NCI-H1436 (cell line): ENCODE data around the gene PCDHA9.
"Not testable (repeated sequence)": the region's sequence is repeated elsewhere in the genome, so short reads cannot be mapped to it uniquely, and the experiment has no call there.

Experiments used
- DNase-seq: peaks from one replicate; lab custom pipeline; 2025; lab: John Stamatoyannopoulos, UW

The PCDHA9 gene

DNA sequence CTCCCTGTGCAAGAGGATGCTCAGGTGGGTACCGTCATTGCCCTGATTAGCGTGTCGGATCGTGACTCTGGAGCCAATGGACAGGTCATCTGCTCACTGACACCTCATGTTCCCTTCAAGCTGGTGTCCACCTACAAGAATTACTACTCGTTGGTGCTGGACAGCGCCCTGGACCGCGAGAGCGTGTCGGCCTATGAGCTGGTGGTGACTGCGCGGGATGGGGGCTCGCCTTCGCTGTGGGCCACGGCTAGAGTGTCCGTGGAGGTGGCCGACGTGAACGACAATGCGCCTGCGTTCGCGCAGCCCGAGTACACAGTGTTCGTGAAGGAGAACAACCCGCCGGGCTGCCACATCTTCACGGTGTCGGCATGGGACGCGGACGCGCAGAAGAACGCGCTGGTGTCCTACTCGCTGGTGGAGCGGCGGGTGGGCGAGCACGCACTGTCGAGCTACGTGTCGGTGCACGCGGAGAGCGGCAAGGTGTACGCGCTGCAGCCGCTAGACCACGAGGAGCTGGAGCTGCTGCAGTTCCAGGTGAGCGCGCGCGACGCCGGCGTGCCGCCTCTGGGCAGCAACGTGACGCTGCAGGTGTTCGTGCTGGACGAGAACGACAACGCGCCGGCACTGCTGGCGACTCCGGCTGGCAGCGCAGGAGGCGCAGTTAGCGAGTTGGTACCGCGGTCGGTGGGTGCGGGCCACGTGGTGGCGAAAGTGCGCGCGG is 28.5 kb downstream of the PCDHA9 start:
- DNase-seq: not testable (repeated sequence)

DNA sequence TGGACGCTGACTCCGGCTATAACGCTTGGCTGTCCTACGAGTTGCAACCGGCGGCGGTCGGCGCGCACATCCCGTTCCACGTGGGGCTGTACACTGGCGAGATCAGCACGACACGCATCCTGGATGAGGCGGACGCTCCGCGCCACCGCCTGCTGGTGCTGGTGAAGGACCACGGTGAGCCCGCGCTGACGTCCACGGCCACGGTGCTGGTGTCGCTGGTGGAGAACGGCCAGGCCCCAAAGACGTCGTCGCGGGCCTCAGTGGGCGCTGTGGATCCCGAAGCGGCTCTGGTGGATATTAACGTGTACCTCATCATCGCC is 29.0 kb downstream of the PCDHA9 start:
- no peak for DNase-seq

DNA sequence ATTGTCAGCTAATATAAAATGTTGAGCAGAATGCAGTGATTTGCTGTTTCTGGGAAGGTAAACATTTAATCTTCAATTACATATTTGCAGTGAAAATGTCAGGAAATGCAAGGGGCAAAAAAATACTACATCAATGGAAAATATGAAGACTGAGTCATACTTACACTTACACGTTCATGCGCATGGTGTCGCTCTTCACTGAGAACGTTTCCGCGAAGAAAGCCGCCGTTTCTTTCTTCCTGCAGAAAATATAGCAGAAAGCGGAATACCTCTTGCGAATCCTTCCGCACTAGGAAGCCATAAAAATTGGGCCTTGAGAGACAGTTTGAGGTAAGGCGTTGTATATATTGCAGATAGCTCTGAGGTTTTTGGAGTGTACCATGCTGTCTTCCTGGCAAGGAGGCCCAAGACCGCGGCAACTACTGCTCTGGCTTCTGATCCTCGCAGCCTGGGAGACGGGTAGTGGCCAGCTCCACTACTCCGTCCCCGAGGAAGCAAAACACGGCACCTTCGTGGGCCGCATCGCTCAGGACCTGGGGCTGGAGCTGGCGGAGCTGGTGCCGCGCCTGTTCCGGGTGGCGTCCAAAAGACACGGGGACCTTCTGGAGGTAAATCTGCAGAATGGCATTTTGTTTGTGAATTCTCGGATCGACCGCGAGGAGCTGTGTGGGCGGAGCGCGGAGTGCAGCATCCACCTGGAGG is 33.9 kb downstream of the PCDHA9 start, which contains the start of gene PCDHA13:
Gene PCDHA13, plus strand, starts transcription at position 236 of the 702 bp plus-strand sequence. Its CDS starts 145 bp downstream, at position 381.
- DNase-seq: no peak

DNA sequence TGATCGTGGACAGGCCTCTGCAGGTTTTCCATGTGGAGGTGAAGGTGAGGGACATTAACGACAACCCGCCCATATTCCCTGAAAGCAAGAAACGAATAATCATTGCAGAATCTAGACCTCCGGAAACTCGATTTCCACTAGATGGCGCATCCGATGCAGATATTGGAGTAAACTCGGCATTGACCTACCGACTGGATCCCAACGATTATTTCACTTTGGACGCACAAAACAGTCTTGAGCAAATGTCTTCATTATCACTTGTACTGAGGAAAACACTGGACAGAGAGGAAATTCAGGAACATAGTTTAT is 34.4 kb downstream of the PCDHA9 start:
- no peak for DNase-seq

DNA sequence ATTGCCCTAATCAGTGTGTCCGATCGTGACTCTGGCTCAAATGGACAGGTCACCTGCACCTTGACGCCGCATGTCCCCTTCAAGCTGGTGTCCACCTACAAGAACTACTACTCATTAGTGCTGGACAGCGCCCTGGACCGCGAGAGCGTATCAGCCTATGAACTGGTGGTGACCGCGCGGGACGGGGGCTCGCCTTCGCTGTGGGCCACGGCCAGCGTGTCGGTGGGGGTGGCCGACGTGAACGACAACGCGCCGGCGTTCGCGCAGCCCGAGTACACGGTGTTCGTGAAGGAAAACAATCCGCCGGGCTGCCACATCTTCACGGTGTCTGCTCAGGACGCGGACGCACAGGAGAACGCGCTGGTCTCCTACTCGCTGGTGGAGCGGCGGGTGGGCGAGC is 35.2 kb downstream of the PCDHA9 start:
- no peak for DNase-seq

DNA sequence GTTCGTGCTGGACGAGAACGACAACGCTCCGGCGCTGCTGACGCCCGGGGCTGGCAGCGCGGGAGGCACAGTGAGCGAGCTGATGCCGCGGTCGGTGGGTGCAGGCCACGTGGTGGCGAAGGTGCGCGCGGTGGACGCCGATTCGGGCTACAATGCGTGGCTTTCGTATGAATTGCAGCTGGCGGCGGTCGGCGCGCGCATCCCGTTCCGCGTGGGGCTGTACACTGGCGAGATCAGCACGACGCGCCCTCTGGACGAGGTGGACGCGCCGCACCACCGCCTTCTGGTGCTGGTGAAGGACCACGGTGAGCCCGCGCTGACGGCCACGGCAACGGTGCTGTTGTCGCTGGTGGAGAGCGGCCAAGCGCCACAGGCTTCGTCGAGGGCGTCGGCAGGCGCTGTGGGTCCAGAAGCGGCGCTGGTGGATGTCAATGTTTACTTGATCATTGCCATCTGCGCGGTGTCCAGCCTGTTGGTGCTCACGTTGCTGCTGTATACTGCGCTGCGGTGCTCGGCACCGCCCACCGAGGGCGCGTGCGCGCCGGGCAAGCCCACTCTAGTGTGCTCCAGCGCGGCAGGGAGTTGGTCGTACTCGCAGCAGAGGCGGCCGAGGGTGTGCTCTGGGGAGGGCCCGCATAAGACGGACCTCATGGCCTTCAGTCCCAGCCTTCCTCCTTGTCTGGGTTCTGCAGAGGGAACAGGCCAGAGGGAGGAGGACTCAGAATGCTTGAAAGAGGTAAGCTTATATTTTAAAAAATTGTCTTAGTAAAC is 35.9 kb downstream of the PCDHA9 start:
- no peak for DNase-seq
